NCI-H82 (cell line): Measurements from ENCODE around the gene NUP88.

ENCODE experiments used
- DNase-seq: peaks from one replicate; lab custom pipeline; 2025; lab: John Stamatoyannopoulos, UW

NUP88 gene

GRCh38 chr17:5419356-5419958, at the start of gene NUP88:
Gene NUP88 (minus strand): TSS chr17:5419662. CDS start chr17:5419650, 12 bp downstream.
- peak; percentile 99 for DNase-seq

- peak; percentile 38 for DNase-seq
Measured at GRCh38 chr17:5468075-5468473, 48.6 kb upstream of the NUP88 start.

GRCh38 chr17:5467416-5467815, 48.0 kb upstream of the NUP88 start:
- peak; percentile 16 for DNase-seq

GRCh38 chr17:5466295-5466694, 46.8 kb upstream of the NUP88 start:
- DNase-seq, result no peak

- DNase-seq, result no peak
Measured at GRCh38 chr17:5464717-5465507, 45.5 kb upstream of the NUP88 start.

- no peak for DNase-seq
Measured at GRCh38 chr17:5446786-5447185, 27.3 kb upstream of the NUP88 start.

- no peak for DNase-seq
Measured at GRCh38 chr17:5444209-5444608, 24.7 kb upstream of the NUP88 start.

- no peak for DNase-seq
Measured at GRCh38 chr17:5443728-5444127, 24.3 kb upstream of the NUP88 start.

GRCh38 chr17:5439446-5439764, 19.9 kb upstream of the NUP88 start:
- no peak for DNase-seq

- DNase-seq, result peak; percentile 98
Measured at GRCh38 chr17:5438716-5439445, 19.4 kb upstream of the NUP88 start, which contains the start of gene C1QBP. Gene C1QBP (minus strand): TSS chr17:5439155. CDS start chr17:5439073, 82 bp downstream.

- DNase-seq, result peak; percentile 48
Measured at GRCh38 chr17:5437721-5438317, 18.4 kb upstream of the NUP88 start.

GRCh38 chr17:5435781-5436315, 16.4 kb upstream of the NUP88 start:
- DNase-seq, result peak; percentile 16

- DNase-seq, result peak; percentile 71
Measured at GRCh38 chr17:5434984-5435383, 15.5 kb upstream of the NUP88 start.

- no peak for DNase-seq
Measured at GRCh38 chr17:5431949-5432556, 12.6 kb upstream of the NUP88 start.

GRCh38 chr17:5431234-5431633, 11.8 kb upstream of the NUP88 start:
- peak; percentile 40 for DNase-seq

- no peak for DNase-seq
Measured at GRCh38 chr17:5430413-5430999, 11.0 kb upstream of the NUP88 start.

- DNase-seq, result no peak
Measured at GRCh38 chr17:5429191-5429887, 9.9 kb upstream of the NUP88 start.

GRCh38 chr17:5425826-5426225, 6.4 kb upstream of the NUP88 start:
- no peak for DNase-seq

- DNase-seq, result no peak
Measured at GRCh38 chr17:5424909-5425308, 5.4 kb upstream of the NUP88 start.

- DNase-seq, result no peak
Measured at GRCh38 chr17:5422505-5422904, 3.0 kb upstream of the NUP88 start.
